Parathyroid adenoma (tissue), 2 donors: ENCODE measurements around the gene PARD3B.

ENCODE experiments used
- H2AFZ ChIP-seq: fragments of 300-600 bp; sonication (generic); one replicate; pipeline ENCODE4 v1.7.0; 2017; ENCODE audit warnings: antibody characterized with exemption, mild to moderate bottlenecking
- H3K27ac ChIP-seq: fragments of 300-600 bp; sonication (generic); one replicate; pipeline ENCODE4 v1.7.0; 2017
- H3K27me3 ChIP-seq: fragments of 300-600 bp; sonication (generic); one replicate; pipeline ENCODE4 v1.7.0; 2017; ENCODE audit warnings: low read length; ENCODE audit not compliant: control insufficient read depth, insufficient read depth
- H3K36me3 ChIP-seq: fragments of 300-600 bp; sonication (generic); one replicate; pipeline ENCODE4 v1.7.0; 2017; ENCODE audit warnings: low read length; ENCODE audit not compliant: control insufficient read depth, insufficient read depth
- H3K4me1 ChIP-seq: fragments of 300-600 bp; sonication (generic); one replicate; pipeline ENCODE4 v1.7.0; 2017; ENCODE audit warnings: control low read depth
- H3K4me2 ChIP-seq: fragments of 300-600 bp; sonication (generic); one replicate; pipeline ENCODE4 v1.7.0; 2017; ENCODE audit warnings: low read length
- H3K4me3 ChIP-seq: fragments of 300-600 bp; sonication (generic); one replicate; pipeline ENCODE4 v1.7.0; 2017; ENCODE audit warnings: low read depth, low read length
- H3K79me2 ChIP-seq: fragments of 300-600 bp; sonication (generic); one replicate; pipeline ENCODE4 v1.7.0; 2017; ENCODE audit warnings: control low read depth
- H3K9ac ChIP-seq: fragments of 300-600 bp; sonication (generic); one replicate; pipeline ENCODE4 v1.7.0; 2017; ENCODE audit warnings: mild to moderate bottlenecking
- H3K9me3 ChIP-seq: fragments of 300-600 bp; sonication (generic); one replicate; pipeline ENCODE4 v1.7.0; 2017; ENCODE audit warnings: low read length; ENCODE audit not compliant: control insufficient read depth
- TF ChIP-seq, protein P1 (sequence below): fragments of 300-600 bp; sonication (generic); IDR thresholded peaks from one replicate; pipeline ENCODE4 v1.7.0; 2017; ENCODE audit warnings: antibody characterized with exemption, mild to moderate bottlenecking
- donor health status: primary hyperparathyroidism.

The PARD3B gene

DNA sequence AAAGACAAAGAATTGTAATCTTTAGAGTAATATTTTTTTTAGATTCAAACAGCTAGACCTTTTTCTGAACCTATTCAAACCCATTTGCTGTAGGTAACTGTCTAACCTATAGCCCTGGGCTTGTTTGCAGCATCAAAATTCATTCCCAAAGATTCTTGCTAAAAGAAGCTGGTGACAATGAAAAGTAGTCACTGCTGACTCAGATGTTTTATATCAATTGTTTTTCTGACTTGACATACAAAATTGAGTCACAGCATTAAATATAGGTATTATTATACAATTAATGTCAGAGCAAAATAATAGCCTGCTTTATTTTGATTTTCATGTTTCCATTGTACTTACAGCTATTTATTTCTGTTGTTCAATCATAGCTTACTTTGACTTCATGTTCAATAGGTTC is 816.7 kb downstream of the PARD3B start:
- Histone ChIP-seq H3K4me1 (no peaks in the 10 kb centered on the region), H3K79me2 (no peaks in the 10 kb centered on the region), H3K9ac (no peak overlapping the region), H3K27ac (no peak overlapping the region), H2AFZ (no peak overlapping the region), H3K4me2 (no peak overlapping the region), H3K36me3 (no peaks in the 10 kb centered on the region), H3K4me3 (no peak overlapping the region), H3K9me3 (no peaks in the 10 kb centered on the region), H3K27me3 (no peaks in the 10 kb centered on the region)
- TF ChIP-seq, protein P1, sequence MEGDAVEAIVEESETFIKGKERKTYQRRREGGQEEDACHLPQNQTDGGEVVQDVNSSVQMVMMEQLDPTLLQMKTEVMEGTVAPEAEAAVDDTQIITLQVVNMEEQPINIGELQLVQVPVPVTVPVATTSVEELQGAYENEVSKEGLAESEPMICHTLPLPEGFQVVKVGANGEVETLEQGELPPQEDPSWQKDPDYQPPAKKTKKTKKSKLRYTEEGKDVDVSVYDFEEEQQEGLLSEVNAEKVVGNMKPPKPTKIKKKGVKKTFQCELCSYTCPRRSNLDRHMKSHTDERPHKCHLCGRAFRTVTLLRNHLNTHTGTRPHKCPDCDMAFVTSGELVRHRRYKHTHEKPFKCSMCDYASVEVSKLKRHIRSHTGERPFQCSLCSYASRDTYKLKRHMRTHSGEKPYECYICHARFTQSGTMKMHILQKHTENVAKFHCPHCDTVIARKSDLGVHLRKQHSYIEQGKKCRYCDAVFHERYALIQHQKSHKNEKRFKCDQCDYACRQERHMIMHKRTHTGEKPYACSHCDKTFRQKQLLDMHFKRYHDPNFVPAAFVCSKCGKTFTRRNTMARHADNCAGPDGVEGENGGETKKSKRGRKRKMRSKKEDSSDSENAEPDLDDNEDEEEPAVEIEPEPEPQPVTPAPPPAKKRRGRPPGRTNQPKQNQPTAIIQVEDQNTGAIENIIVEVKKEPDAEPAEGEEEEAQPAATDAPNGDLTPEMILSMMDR, result no peak

- no peak overlapping the region for H2AFZ ChIP-seq
- H3K9me3 ChIP-seq, result no peaks in the 10 kb centered on the region
- H3K9ac ChIP-seq, result no peak overlapping the region
- no peaks in the 10 kb centered on the region for H3K79me2 ChIP-seq
- no peaks in the 10 kb centered on the region for H3K4me1 ChIP-seq
- no peak overlapping the region for H3K4me2 ChIP-seq
- H3K36me3 ChIP-seq, result no peaks in the 10 kb centered on the region
- H3K4me3 ChIP-seq, result no peak overlapping the region
- H3K27ac ChIP-seq, result no peak overlapping the region
- H3K27me3 ChIP-seq, result no peaks in the 10 kb centered on the region
- TF ChIP-seq, protein P1, result no peak
These were observed 819.0 kb downstream of the PARD3B start for GRCh38 chr2:205364261-205364660.

- Histone ChIP-seq H3K4me3 (no peak overlapping the region), H3K9ac (no peak overlapping the region), H3K4me2 (no peak overlapping the region), H2AFZ (no peak overlapping the region), H3K36me3 (no peaks in the 10 kb centered on the region), H3K9me3 (no peaks in the 10 kb centered on the region), H3K27me3 (no peaks in the 10 kb centered on the region), H3K27ac (no peak overlapping the region), H3K79me2 (no peaks in the 10 kb centered on the region), H3K4me1 (no peaks in the 10 kb centered on the region)
- TF ChIP-seq, protein P1, result no peak
These were observed 821.2 kb downstream of the PARD3B start for GRCh38 chr2:205366336-205367060.

DNA sequence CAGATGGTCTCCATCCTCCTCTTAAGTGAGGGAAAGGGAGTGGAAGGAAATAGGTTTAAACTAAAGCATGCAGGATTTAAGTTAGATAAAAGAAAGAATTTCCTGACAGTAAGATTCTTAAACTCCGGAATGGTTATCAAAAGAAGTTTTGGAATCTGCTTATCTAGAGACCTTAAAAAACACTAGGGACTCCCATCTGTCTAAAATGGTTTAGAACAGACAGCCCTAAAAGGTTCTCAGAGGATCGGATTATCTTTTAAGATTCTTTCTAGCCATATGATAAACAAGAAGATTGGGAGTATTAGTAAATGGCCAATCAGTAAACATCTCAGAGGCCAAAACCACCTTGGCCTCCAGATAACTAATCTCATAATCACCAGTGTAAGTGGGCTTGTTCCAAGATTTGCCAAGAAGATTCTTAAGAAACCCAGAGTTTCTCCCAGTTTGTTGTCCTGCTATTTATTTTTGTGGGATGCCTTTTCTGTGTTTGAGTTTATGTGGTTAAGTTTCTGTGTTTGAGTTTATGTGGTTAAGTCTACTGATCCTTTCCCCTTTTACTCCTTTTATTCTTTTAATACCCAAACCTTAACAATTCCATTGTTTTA is 822.2 kb downstream of the PARD3B start:
- no peaks in the 10 kb centered on the region for H3K27me3 ChIP-seq
- no peak overlapping the region for H3K4me3 ChIP-seq
- H2AFZ ChIP-seq, result no peak overlapping the region
- TF ChIP-seq, protein P1, result no peak
- H3K9ac ChIP-seq, result no peak overlapping the region
- no peaks in the 10 kb centered on the region for H3K4me1 ChIP-seq
- H3K79me2 ChIP-seq, result no peaks in the 10 kb centered on the region
- no peaks in the 10 kb centered on the region for H3K9me3 ChIP-seq
- H3K4me2 ChIP-seq, result no peak overlapping the region
- H3K36me3 ChIP-seq, result no peaks in the 10 kb centered on the region
- H3K27ac ChIP-seq, result no peak overlapping the region

DNA sequence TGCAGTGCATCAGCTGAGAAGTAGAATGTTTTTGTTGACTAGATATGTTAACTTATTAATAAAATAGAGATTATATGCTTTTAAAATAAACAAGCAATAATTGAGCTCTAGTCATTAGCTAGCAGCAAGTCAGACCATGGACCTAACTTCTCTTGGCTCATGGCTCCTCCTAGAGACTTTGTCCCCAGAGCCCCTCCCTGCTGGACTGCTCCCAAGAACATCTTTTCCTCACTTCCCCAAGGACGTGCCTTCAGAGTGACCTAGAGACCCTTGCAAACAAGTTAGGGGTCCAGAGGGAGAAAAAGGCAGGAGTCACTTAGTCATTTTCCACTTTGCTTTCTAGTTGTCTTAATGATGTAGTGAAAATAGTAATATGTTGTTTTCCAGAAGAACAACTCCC is 824.5 kb downstream of the PARD3B start:
- no peak overlapping the region for H3K9ac ChIP-seq
- H3K79me2 ChIP-seq, result no peaks in the 10 kb centered on the region
- H3K4me3 ChIP-seq, result no peak overlapping the region
- H2AFZ ChIP-seq, result no peak overlapping the region
- TF ChIP-seq, protein P1, result no peak
- no peaks in the 10 kb centered on the region for H3K4me1 ChIP-seq
- no peak overlapping the region for H3K27ac ChIP-seq
- H3K4me2 ChIP-seq, result no peak overlapping the region
- no peaks in the 10 kb centered on the region for H3K27me3 ChIP-seq
- no peaks in the 10 kb centered on the region for H3K36me3 ChIP-seq
- H3K9me3 ChIP-seq, result no peaks in the 10 kb centered on the region
